ES-I3 (cell line): ENCODE measurements around the gene ZNF516.

Experiments
- H3K36me3 ChIP-seq: 2 replicates; pipeline ENCODE4 v1.6.1; 2013; ENCODE audit warnings: mild to moderate bottlenecking, low read length, control low read depth, moderate library complexity; ENCODE audit not compliant: insufficient read depth
- H3K4me1 ChIP-seq: 2 replicates; pipeline ENCODE4 v1.6.1; 2013; ENCODE audit warnings: mild to moderate bottlenecking, control low read depth, low read length; ENCODE audit not compliant: insufficient read depth
- H3K9ac ChIP-seq: 2 replicates; pipeline ENCODE4 v1.6.1; 2013; ENCODE audit warnings: low read depth, mild to moderate bottlenecking, low read length, moderate library complexity
- H3K9me3 ChIP-seq: 2 replicates; pipeline ENCODE4 v1.6.1; 2013; ENCODE audit warnings: mild to moderate bottlenecking, low read length, moderate library complexity; ENCODE audit not compliant: control insufficient read depth, insufficient read depth

ZNF516 gene

GRCh38 chr18:76377359-76377756 lies 117.7 kb downstream of the ZNF516 start:
- H3K36me3 ChIP-seq: no peaks in the 10 kb centered on the region
- H3K9ac ChIP-seq: no peak overlapping the region
- no peaks in the 10 kb centered on the region for H3K9me3 ChIP-seq
- peaks cover 9% of the 10 kb centered on the region for H3K4me1 ChIP-seq

- Histone ChIP-seq H3K9me3 (no peaks in the 10 kb centered on the region), H3K9ac (no peak overlapping the region), H3K4me1 (peaks cover 9% of the 10 kb centered on the region), H3K36me3 (no peaks in the 10 kb centered on the region)
Observed at GRCh38 chr18:76376668-76377358, 118.2 kb downstream of the ZNF516 start.

- H3K4me1 ChIP-seq: peaks cover 9% of the 10 kb centered on the region
- H3K9ac ChIP-seq: no peak overlapping the region
- no peaks in the 10 kb centered on the region for H3K36me3 ChIP-seq
- H3K9me3 ChIP-seq: no peaks in the 10 kb centered on the region
Observed at GRCh38 chr18:76376225-76376624, 118.8 kb downstream of the ZNF516 start.

- Histone ChIP-seq H3K4me1 (peaks cover 6% of the 10 kb centered on the region), H3K36me3 (no peaks in the 10 kb centered on the region), H3K9ac (no peak overlapping the region), H3K9me3 (no peaks in the 10 kb centered on the region)
Observed at GRCh38 chr18:76374330-76375281, 120.4 kb downstream of the ZNF516 start.

- no peaks in the 10 kb centered on the region for H3K36me3 ChIP-seq
- H3K4me1 ChIP-seq: peaks cover 6% of the 10 kb centered on the region
- no peaks in the 10 kb centered on the region for H3K9me3 ChIP-seq
- H3K9ac ChIP-seq: no peak overlapping the region
Observed at GRCh38 chr18:76373297-76373696, 121.7 kb downstream of the ZNF516 start.

GRCh38 chr18:76371301-76372203 lies 123.5 kb downstream of the ZNF516 start:
- Histone ChIP-seq H3K9me3 (no peaks in the 10 kb centered on the region), H3K4me1 (peaks cover 6% of the 10 kb centered on the region), H3K36me3 (no peaks in the 10 kb centered on the region), H3K9ac (no peak overlapping the region)

GRCh38 chr18:76370686-76371085 lies 124.4 kb downstream of the ZNF516 start:
- Histone ChIP-seq H3K36me3 (no peaks in the 10 kb centered on the region), H3K9ac (no peak overlapping the region), H3K9me3 (no peaks in the 10 kb centered on the region), H3K4me1 (peaks cover 6% of the 10 kb centered on the region)

- H3K4me1 ChIP-seq: peaks cover 6% of the 10 kb centered on the region
- no peaks in the 10 kb centered on the region for H3K36me3 ChIP-seq
- no peaks in the 10 kb centered on the region for H3K9me3 ChIP-seq
- H3K9ac ChIP-seq: no peak overlapping the region
Observed at GRCh38 chr18:76370201-76370600, 124.8 kb downstream of the ZNF516 start.

- Histone ChIP-seq H3K4me1 (peaks cover 6% of the 10 kb centered on the region), H3K9ac (no peak overlapping the region), H3K9me3 (no peaks in the 10 kb centered on the region), H3K36me3 (no peaks in the 10 kb centered on the region)
Observed at GRCh38 chr18:76369791-76370190, 125.3 kb downstream of the ZNF516 start.

- no peaks in the 10 kb centered on the region for H3K36me3 ChIP-seq
- peaks cover 6% of the 10 kb centered on the region for H3K4me1 ChIP-seq
- no peak overlapping the region for H3K9ac ChIP-seq
- no peaks in the 10 kb centered on the region for H3K9me3 ChIP-seq
Observed at GRCh38 chr18:76368976-76369375, 126.1 kb downstream of the ZNF516 start.

GRCh38 chr18:76368271-76368670 lies 126.8 kb downstream of the ZNF516 start:
- peaks cover 1% of the 10 kb centered on the region; the same call in 1 of the 2 replicates for H3K4me1 ChIP-seq
- H3K9ac ChIP-seq: no peak overlapping the region
- H3K9me3 ChIP-seq: no peaks in the 10 kb centered on the region
- H3K36me3 ChIP-seq: no peaks in the 10 kb centered on the region

GRCh38 chr18:76367168-76368125 lies 127.6 kb downstream of the ZNF516 start:
- Histone ChIP-seq H3K36me3 (no peaks in the 10 kb centered on the region), H3K9ac (no peak overlapping the region), H3K4me1 (no peaks in the 10 kb centered on the region; the same call in 1 of the 2 replicates), H3K9me3 (no peaks in the 10 kb centered on the region)

GRCh38 chr18:76365561-76365960 lies 129.5 kb downstream of the ZNF516 start:
- Histone ChIP-seq H3K9me3 (no peaks in the 10 kb centered on the region), H3K4me1 (peaks cover 7% of the 10 kb centered on the region; the same call in 1 of the 2 replicates), H3K9ac (no peak overlapping the region), H3K36me3 (no peaks in the 10 kb centered on the region)
